ENCODE results near the gene NRCAM.

DNA sequence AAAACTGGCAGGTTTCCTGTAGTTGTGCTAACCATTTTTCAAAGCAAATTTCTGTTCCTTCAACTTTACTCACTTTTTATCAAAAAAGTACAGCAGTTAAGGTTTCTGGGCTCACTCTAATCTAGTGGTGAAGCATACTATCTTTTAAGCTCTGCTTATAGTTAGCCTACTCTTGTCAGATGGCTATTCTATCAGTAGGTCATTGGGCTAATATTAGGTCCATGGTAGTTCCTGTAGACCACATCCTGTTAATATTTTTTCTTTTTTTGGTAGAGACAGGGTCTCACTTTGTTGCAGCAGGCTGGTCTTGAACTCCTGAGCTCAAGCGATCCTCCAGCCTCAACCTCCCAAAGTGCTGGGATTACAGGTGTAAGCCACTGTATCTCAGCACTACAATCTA is 27.9 kb upstream of the NRCAM start:
- no peak for TF ChIP-seq WIZ (CRISPR knock-in tag; IDR thresholded peaks at IDR 0.05)
- TF ChIP-seq EED (CRISPR knock-in tag; IDR thresholded peaks at IDR 0.05): no peak

Measured in HepG2 (cell line).